PC-9 (cell line): ENCODE results near the gene ECE2. TPM values are rescaled to one million over a fixed set of nuclear protein-coding genes. Genes with fewer than 3 reads are reported as not detected.

ENCODE experiments used
- BruUV-seq: library from RNA; stranded (reverse); fragments of 400-500 nt; replicated peaks from 2 replicates; lab custom pipeline; 2021; lab: Mats Ljungman, UMichigan
- CTCF ChIA-PET: fragments of 300-600 bp; sonication (Branson Sonifier 250); formaldehyde crosslinking; loops from one replicate; lab custom pipeline; 2022; ENCODE audit warnings: antibody characterized with exemption; lab: Charles Lee
- POLR2A ChIA-PET: fragments of 300-600 bp; sonication (Branson Sonifier 250); formaldehyde crosslinking; loops from one replicate; lab custom pipeline; 2022; ENCODE audit warnings: antibody characterized with exemption; ENCODE audit not compliant: unreplicated experiment; lab: Charles Lee
- DNase-seq, 2 experiments: peaks; one replicate each; pipeline versions ENCODE4 v3.0.0 to v3.0.0-alpha.2; 2015 to 2022; ENCODE audit warnings: mixed read lengths in 1 of 2
- H2AFZ ChIP-seq: fragments of 200-600 bp; sonication (generic); 2 replicates; pipeline ENCODE4 v1.8.1; 2017; ENCODE audit warnings: antibody characterized with exemption
- H3F3A ChIP-seq: fragments of 200-600 bp; sonication (generic); 2 replicates; pipeline ENCODE4 v1.8.1; 2017; ENCODE audit warnings: antibody characterized with exemption, mild to moderate bottlenecking, low read depth; ENCODE audit not compliant: insufficient read depth
- H3K27ac ChIP-seq: fragments of 200-600 bp; sonication (generic); 2 replicates; pipeline ENCODE4 v1.6.1; 2016; ENCODE audit warnings: mixed run types
- H3K27me3 ChIP-seq: fragments of 200-600 bp; sonication (generic); 2 replicates; pipeline ENCODE4 v1.6.1; 2016; ENCODE audit warnings: low read depth, mixed run types; ENCODE audit not compliant: insufficient read depth
- H3K36me3 ChIP-seq: fragments of 200-600 bp; sonication (generic); 2 replicates; pipeline ENCODE4 v1.6.1; 2016; ENCODE audit warnings: low read depth, mixed run types
- H3K4me1 ChIP-seq: fragments of 200-600 bp; sonication (generic); replicated peaks from 2 replicates; pipeline ENCODE4 v1.6.1; 2016; ENCODE audit warnings: mixed run types; ENCODE audit not compliant: insufficient read depth
- H3K4me2 ChIP-seq: fragments of 200-600 bp; sonication (generic); 2 replicates; pipeline ENCODE4 v1.6.1; 2017; ENCODE audit warnings: mixed run types
- H3K4me3 ChIP-seq: fragments of 200-600 bp; sonication (generic); 2 replicates; pipeline ENCODE4 v1.6.1; 2016; ENCODE audit warnings: mixed run types
- H3K79me2 ChIP-seq: fragments of 200-600 bp; sonication (generic); 2 replicates; pipeline ENCODE4 v1.6.1; 2017; ENCODE audit warnings: low read depth, mixed run types
- H3K9me2 ChIP-seq: fragments of 200-600 bp; sonication (generic); 2 replicates; pipeline ENCODE4 v1.8.1; 2017; ENCODE audit warnings: mild to moderate bottlenecking; ENCODE audit not compliant: insufficient read depth
- H3K9me3 ChIP-seq: fragments of 200-600 bp; sonication (generic); 2 replicates; pipeline ENCODE4 v1.8.1; 2016; ENCODE audit warnings: low read depth; ENCODE audit not compliant: insufficient read depth
- H4K20me1 ChIP-seq: fragments of 200-600 bp; sonication (generic); 2 replicates; pipeline ENCODE4 v1.8.1; 2017; ENCODE audit not compliant: insufficient read depth
- CTCF ChIP-seq: fragments of 200-600 bp; sonication (generic); conservative IDR thresholded peaks from 2 replicates; pipeline ENCODE4 v1.6.1; 2017; ENCODE audit warnings: mixed run types, antibody characterized with exemption, mild to moderate bottlenecking, moderate library complexity
- EZH2 ChIP-seq: fragments of 200-600 bp; sonication (generic); IDR thresholded peaks from 2 replicates; pipeline ENCODE4 v1.8.0; 2017; ENCODE audit warnings: antibody characterized with exemption, low read depth
- intact Hi-C: fragments of 100-400 bp; cut with micrococcal nuclease; formaldehyde crosslinking; loops from one replicate; pipeline ENCODE4 v1.10.0; 2022; ENCODE audit not compliant: unreplicated experiment
- total RNA-seq: library from RNA; stranded (reverse); gene quantifications from 2 replicates; pipeline ENCODE4 v1.2.3, GENCODE V29; 2021

ECE2 gene
- total RNA-seq, 1 experiment from 2014 or later: not detected

- BruUV-seq: no TSS peak
- Histone ChIP-seq H3K9me2 (no peaks in the 10 kb centered on the region), H2AFZ (peak overlapping the region; percentile 83), H3K79me2 (peaks cover 7% of the 10 kb centered on the region; the same call in 1 of the 2 replicates), H3K4me2 (peak overlapping the region; percentile 97), H3K36me3 (no peaks in the 10 kb centered on the region), H3K27me3 (no peaks in the 10 kb centered on the region), H3K9me3 (no peaks in the 10 kb centered on the region), H3K4me1 (peaks cover 15% of the 10 kb centered on the region; the same call in 1 of the 2 replicates), H3K27ac (no peak overlapping the region), H4K20me1 (no peaks in the 10 kb centered on the region), H3F3A (peaks cover 35% of the 10 kb centered on the region; the same call in 1 of the 2 replicates), H3K4me3 (peak overlapping the region; percentile 93)
- CTCF ChIA-PET: interaction anchor here (0.6 to 1.0 kb wide), 6 partner anchors 11 to 167 kb away, joined by 5 to 14 read pairs (median 8); partner anchors contain the start of genes EEF1AKMT4 and VWA5B2
- TF ChIP-seq EZH2 (no peak), CTCF (no peak)
- intact Hi-C loops: loop anchor here (1.0 to 2.0 kb wide), 2 partner anchors 11 to 38 kb away; partner anchors contain the start of genes EEF1AKMT4 and PSMD2
- no peak for DNase-seq
- POLR2A ChIA-PET: interaction anchor here (0.7 kb wide), 1 partner anchor 119 kb away, joined by 23 read pairs; the partner anchor contains the start of gene CHRD
Observed at GRCh38 chr3:184260724-184261269, 15.0 kb upstream of the ECE2 start.

- no peak for TF ChIP-seq CTCF
- TF ChIP-seq EZH2: no peak
- peaks cover 30% of the 10 kb centered on the region; the same call in 1 of the 2 replicates for H3F3A ChIP-seq
- ChIA-PET CTCF (interaction anchor here (0.5 to 1.0 kb wide), 7 partner anchors 12 to 220 kb away, joined by 3 to 14 read pairs (median 8); partner anchors contain the start of gene EEF1AKMT4), POLR2A (interaction anchor here (0.6 to 0.7 kb wide), 3 partner anchors 119 to 565 kb away, joined by 3 to 23 read pairs (median 3); partner anchors contain the start of gene CHRD)
- H3K4me2 ChIP-seq: peak within 1 kb of the TSS; percentile 97
- peak; percentile 78 to 82 for DNase-seq
- no peaks in the 10 kb centered on the region for H3K9me3 ChIP-seq
- peaks cover 7% of the 10 kb centered on the region; the same call in 1 of the 2 replicates for H3K79me2 ChIP-seq
- H4K20me1 ChIP-seq: no peaks in the 10 kb centered on the region
- no peaks in the 10 kb centered on the region for H3K9me2 ChIP-seq
- BruUV-seq: no TSS peak
- H3K4me1 ChIP-seq: peaks cover 15% of the 10 kb centered on the region; the same call in 1 of the 2 replicates
- intact Hi-C loops: loop anchor here (2.0 kb wide), 1 partner anchor 37 kb away; the partner anchor contains the start of gene PSMD2
- no peak within 1 kb of the TSS for H3K27ac ChIP-seq
- H2AFZ ChIP-seq: peak within 1 kb of the TSS; percentile 96
- no peaks in the 10 kb centered on the region for H3K36me3 ChIP-seq
- H3K4me3 ChIP-seq: peak within 1 kb of the TSS; percentile 93
- H3K27me3 ChIP-seq: no peaks in the 10 kb centered on the region
Observed at GRCh38 chr3:184261270-184261853, 14.5 kb upstream of the ECE2 start, which contains the start of gene CAMK2N2. TSS of gene CAMK2N2 (minus strand) at chr3:184261553. CDS start at chr3:184261285, 268 bp downstream.
